ENCODE results near the gene MAPKAPK5. TPM values are rescaled to one million over a fixed set of nuclear protein-coding genes. Genes with fewer than 3 reads are reported as not detected.

MAPKAPK5 gene
- total and polyA plus RNA-seq, 9 of the 15 experiments (the other 6 are each of a cell fraction or from before 2014, with no cell fraction given): 11.6 to 72.1 (median 60.4) TPM

DNA sequence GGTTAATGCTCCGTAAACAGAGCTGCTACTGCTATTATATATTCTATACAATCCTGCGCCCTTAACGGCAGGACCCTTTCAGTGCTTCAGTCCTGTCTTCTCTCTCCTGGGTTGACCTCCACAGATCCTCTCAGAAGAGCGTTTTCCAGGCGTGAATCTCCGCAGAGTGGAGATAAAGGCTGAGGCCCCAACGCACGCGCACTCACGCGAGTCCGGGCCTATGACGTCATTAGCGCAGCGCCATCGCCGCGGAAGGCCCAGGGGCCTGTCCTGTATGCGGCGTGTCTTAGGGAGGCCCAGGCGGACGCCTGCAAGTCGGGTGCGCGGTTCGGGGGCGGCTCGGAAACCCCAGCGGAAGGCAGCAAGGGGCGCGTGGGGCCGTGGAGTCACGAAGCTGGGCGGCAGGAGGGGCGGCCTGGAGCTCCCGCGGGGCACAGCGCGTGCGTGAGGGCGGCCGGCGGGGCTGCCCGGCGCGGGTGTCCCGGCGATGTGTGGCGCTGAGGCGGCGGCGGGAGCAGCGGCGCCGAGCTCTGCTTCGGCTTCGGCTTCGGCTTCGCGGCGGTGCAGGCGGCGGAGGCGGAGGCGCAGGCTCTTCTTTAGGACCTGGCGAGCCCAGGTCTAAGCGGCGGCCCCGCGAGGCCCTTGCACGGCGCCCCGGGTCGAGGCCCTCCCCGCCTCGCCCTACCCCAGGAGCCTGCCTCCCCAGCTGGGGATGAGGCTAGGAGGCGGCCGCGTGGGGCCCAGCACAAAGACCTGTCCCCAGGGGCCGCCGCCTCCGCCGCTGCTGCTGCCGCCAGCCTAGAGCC, at the start of gene MAPKAPK5 (continued):
- TF ChIP-seq ZNF354B (CRISPR knock-in tag; IDR thresholded peaks at IDR 0.05) (no peak), TAF15 (IDR thresholded peaks at IDR 0.05; ENCODE audit: low read depth, low read length) (no peak), HNRNPLL (IDR thresholded peaks at IDR 0.05; ENCODE audit: low read depth, low read length, poor library complexity, severe bottlenecking) (peak; percentile 83), RNF2 (IDR thresholded peaks at IDR 0.05) (peak; percentile 77), ILK (tag; IDR thresholded peaks at IDR 0.05; ENCODE audit: borderline replicate concordance, low read depth) (no peak), MCM3 (IDR thresholded peaks at IDR 0.05) (no peak), PTTG1 (tag; IDR thresholded peaks at IDR 0.05; ENCODE audit: low read depth) (no peak), FOSL1 (tag; conservative IDR thresholded peaks at IDR 0.05) (peak; percentile 45; the same call in 1 of the 2 replicates), BMI1 (IDR thresholded peaks at IDR 0.05; ENCODE audit: low read length) (no peak; the same call in 1 of the 2 replicates), PCBP1 (IDR thresholded peaks at IDR 0.05; ENCODE audit: low read depth, low read length, poor library complexity, severe bottlenecking) (peak; percentile 49), ZSCAN29 (IDR thresholded peaks at IDR 0.05) (no peak), GABPB2 (CRISPR knock-in tag; conservative IDR thresholded peaks at IDR 0.05) (no peak), SRSF1 (IDR thresholded peaks at IDR 0.05; ENCODE audit: low read depth, low read length) (no peak), TSC22D4 (tag; IDR thresholded peaks at IDR 0.05) (no peak), HNRNPK (IDR thresholded peaks at IDR 0.05; ENCODE audit: low read depth, low read length, poor library complexity, severe bottlenecking) (no peak), ZNF134 (CRISPR knock-in tag; conservative IDR thresholded peaks at IDR 0.05) (no peak), PHB2 (IDR thresholded peaks at IDR 0.05; ENCODE audit: low read depth) (no peak), ATF1 (CRISPR knock-in tag; IDR thresholded peaks at IDR 0.05) (peak; percentile 98), ATF1 (tag; IDR thresholded peaks at IDR 0.05) (peak; percentile 100), ZFP30 (CRISPR knock-in tag; IDR thresholded peaks at IDR 0.05; ENCODE audit: borderline replicate concordance) (no peak)
- TF ChIP-seq, protein P1, sequence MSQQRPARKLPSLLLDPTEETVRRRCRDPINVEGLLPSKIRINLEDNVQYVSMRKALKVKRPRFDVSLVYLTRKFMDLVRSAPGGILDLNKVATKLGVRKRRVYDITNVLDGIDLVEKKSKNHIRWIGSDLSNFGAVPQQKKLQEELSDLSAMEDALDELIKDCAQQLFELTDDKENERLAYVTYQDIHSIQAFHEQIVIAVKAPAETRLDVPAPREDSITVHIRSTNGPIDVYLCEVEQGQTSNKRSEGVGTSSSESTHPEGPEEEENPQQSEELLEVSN (IDR thresholded peaks at IDR 0.05; ENCODE audit: borderline replicate concordance in 1 of 2, extremely low read depth in 1 of 2, insufficient read depth in 1 of 2, insufficient read length in 1 of 2, low read depth in 1 of 2, low read length in 1 of 2, poor library complexity in 1 of 2, severe bottlenecking in 1 of 2): peak; percentile 37 to 43
- TF ChIP-seq, protein P2, sequence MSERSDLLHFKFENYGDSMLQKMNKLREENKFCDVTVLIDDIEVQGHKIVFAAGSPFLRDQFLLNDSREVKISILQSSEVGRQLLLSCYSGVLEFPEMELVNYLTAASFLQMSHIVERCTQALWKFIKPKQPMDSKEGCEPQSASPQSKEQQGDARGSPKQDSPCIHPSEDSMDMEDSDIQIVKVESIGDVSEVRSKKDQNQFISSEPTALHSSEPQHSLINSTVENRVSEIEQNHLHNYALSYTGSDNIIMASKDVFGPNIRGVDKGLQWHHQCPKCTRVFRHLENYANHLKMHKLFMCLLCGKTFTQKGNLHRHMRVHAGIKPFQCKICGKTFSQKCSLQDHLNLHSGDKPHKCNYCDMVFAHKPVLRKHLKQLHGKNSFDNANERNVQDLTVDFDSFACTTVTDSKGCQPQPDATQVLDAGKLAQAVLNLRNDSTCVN (CRISPR knock-in tag; IDR thresholded peaks at IDR 0.05): no peak
- TF ChIP-seq, protein P3, sequence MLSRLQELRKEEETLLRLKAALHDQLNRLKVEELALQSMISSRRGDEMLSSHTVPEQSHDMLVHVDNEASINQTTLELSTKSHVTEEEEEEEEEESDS (CRISPR knock-in tag; IDR thresholded peaks at IDR 0.05): no peak
- TF ChIP-seq, protein P4, sequence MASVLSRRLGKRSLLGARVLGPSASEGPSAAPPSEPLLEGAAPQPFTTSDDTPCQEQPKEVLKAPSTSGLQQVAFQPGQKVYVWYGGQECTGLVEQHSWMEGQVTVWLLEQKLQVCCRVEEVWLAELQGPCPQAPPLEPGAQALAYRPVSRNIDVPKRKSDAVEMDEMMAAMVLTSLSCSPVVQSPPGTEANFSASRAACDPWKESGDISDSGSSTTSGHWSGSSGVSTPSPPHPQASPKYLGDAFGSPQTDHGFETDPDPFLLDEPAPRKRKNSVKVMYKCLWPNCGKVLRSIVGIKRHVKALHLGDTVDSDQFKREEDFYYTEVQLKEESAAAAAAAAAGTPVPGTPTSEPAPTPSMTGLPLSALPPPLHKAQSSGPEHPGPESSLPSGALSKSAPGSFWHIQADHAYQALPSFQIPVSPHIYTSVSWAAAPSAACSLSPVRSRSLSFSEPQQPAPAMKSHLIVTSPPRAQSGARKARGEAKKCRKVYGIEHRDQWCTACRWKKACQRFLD (CRISPR knock-in tag; IDR thresholded peaks at IDR 0.05): no peak
